ENCODE results near the gene LARP4B.

GRCh38 chr10:963186-963585 lies 31.7 kb upstream of the LARP4B start:
- TF ChIP-seq CTCF (optimal IDR thresholded peaks at IDR 0.05 in 1 of 3, IDR thresholded peaks at IDR 0.05 in 1 of 3, conservative IDR thresholded peaks at IDR 0.05 in 1 of 3; ENCODE audit: extremely low read depth in 1 of 3, insufficient read depth in 2 of 3, low read length in 3 of 3) (no peak), EZH2 (IDR thresholded peaks at IDR 0.05; ENCODE audit: low read length) (no peak)
